BLaER1 treated with 17β-estradiol and CSF1 and Interleukin-3, amounts not matched to agents 10 nM and 100 nM (cell line): Measurements from ENCODE around the gene DNTT.

Experiments used
- H3K27ac ChIP-seq, 11 experiments: shearing (Covaris generic); formaldehyde crosslinking; 2 replicates each; pipeline ENCODE4 v1.8.1; 2022
- H3K27me3 ChIP-seq, 11 experiments: shearing (Covaris generic); formaldehyde crosslinking; 2 replicates each; pipeline ENCODE4 v1.8.1; 2022
- H3K36me3 ChIP-seq, 11 experiments: shearing (Covaris generic); formaldehyde crosslinking; 2 replicates each; pipeline ENCODE4 v1.8.1; 2022
- H3K4me1 ChIP-seq, 10 experiments: shearing (Covaris generic); formaldehyde crosslinking; 2 replicates each; pipeline ENCODE4 v1.8.1; 2022
- H3K4me2 ChIP-seq, 11 experiments: shearing (Covaris generic); formaldehyde crosslinking; 2 replicates each; pipeline ENCODE4 v1.8.1; 2022
- H3K4me3 ChIP-seq, 10 experiments: shearing (Covaris generic); formaldehyde crosslinking; 2 replicates each; pipeline ENCODE4 v1.8.1; 2022
- H3K9ac ChIP-seq, 11 experiments: shearing (Covaris generic); formaldehyde crosslinking; 2 replicates each; pipeline ENCODE4 v1.8.1; 2022
- H3K9me3 ChIP-seq, 11 experiments: shearing (Covaris generic); formaldehyde crosslinking; replicated peaks in 1 of 11; 2 replicates each; pipeline ENCODE4 v1.8.1; 2022
- H4K20me1 ChIP-seq, 11 experiments: shearing (Covaris generic); formaldehyde crosslinking; 2 replicates each; pipeline ENCODE4 v1.8.1; 2022
- Cebpa-rat ChIP-seq, 11 experiments: shearing (Covaris generic); IDR thresholded peaks; 2 replicates each; pipeline ENCODE4 v1.8.1; 2022

The DNTT gene

DNA sequence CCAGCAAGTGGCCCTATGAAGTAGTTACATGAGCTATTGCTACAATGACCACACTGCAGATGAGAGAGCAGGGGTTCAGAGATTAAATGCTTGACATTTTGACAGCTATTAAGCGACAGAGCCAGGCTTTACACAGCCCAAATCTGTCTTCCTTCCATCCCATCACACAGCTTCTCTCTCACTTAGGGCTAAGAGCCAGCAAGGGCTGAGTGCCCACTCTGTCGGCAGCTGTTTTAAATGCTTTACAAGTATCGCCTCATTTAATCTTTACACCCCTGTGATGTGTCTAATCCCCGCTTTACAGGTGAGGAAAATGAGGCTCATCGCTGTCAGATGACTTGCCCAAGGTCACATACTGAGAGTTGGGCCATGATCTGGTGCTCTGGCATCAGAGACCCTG lies 69.8 kb downstream of the DNTT start:
- Histone ChIP-seq H3K4me1 (peaks cover 0 to 41% (median 26%) of the 10 kb centered on the region in 10 experiments; a peak in 16 of 20 replicates), H3K9ac (no peak overlapping the region), H3K4me3 (no peak overlapping the region), H3K4me2 (peak overlapping the region in 5 of 11 experiments; percentile 87 to 96 (median 90); a peak in 4 of 22 replicates), H4K20me1 (peaks cover 0 to 5% (median 0%) of the 10 kb centered on the region in 11 experiments; a peak in 2 of 22 replicates), H3K36me3 (no peaks in the 10 kb centered on the region), H3K27ac (no peak overlapping the region), H3K9me3 (no peaks in the 10 kb centered on the region), H3K27me3 (no peaks in the 10 kb centered on the region; a peak in 1 of 22 replicates)
- no peak for TF ChIP-seq Cebpa-rat (IDR thresholded peaks at IDR 0.05)

DNA sequence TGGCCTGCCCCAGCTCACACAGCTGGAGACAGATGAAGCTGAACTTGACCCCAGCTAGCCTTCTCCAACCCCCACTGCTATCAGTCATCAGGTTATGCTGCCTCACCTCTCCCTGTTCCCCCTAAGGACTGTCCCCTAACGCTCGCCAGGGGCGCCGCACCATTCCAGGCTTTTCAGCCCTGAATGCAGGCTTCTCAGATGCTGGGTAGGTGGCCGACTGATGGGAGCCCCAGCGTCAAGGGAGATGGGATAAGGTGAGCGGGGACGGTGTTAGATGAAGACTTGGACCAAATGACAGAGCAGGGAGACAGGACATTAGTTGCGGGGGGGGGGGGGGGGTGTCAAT lies 70.4 kb downstream of the DNTT start:
- H3K9ac ChIP-seq, result peak overlapping the region in 9 of 11 experiments; percentile 16 to 66 (median 59); a peak in 10 of 22 replicates
- H3K36me3 ChIP-seq, result no peaks in the 10 kb centered on the region
- TF ChIP-seq Cebpa-rat (IDR thresholded peaks at IDR 0.05), result no peak
- no peaks in the 10 kb centered on the region; a peak in 1 of 22 replicates for H3K27me3 ChIP-seq
- H3K4me1 ChIP-seq, result peaks cover 0 to 41% (median 26%) of the 10 kb centered on the region in 10 experiments; a peak in 16 of 20 replicates
- H4K20me1 ChIP-seq, result peaks cover 0 to 5% (median 0%) of the 10 kb centered on the region in 11 experiments; a peak in 2 of 22 replicates
- peak overlapping the region; percentile 48 to 73 (median 59); a peak in 18 of 20 replicates for H3K4me3 ChIP-seq
- no peaks in the 10 kb centered on the region for H3K9me3 ChIP-seq
- peak overlapping the region; percentile 83 to 99 (median 93) for H3K4me2 ChIP-seq
- H3K27ac ChIP-seq, result no peak overlapping the region

DNA sequence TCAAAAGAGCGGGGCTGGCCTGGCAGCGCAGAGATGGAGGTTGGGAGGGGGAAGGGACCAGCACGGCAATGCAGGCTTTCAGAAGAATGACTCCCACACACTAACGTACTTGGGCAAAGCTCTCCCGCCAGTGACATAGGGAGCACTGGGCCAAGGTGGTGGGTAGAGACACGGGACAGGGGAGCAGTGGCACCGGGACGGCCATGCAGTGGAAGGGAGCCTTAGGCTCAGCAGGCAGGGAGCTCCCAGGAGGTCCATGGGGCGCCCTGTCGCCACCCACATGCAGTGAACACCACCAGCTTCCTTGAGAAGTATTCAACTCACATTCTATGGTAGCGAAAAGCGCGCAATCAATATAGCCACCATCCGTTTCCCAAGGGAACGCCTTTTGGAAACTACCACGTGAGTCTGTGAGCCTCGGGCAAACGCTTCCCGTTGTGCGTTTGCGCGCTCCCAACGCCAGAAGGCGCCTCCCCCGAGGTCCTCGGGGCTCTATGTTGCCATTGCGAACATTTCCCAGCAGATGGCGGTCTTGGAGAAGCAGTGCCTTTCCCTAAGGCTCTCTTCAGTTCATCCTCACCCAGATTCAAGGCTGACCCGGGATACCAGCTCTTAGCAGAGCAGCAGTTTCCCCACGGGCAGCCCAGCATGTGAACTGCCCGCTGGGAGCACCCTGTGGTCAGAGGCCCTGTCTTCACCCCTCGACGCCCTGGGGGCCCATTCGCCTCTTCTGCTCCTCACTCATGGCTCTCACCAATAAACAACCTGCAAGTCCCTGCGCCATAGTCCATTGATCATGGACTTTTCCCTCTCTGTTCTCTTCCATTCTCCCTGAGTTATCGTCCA lies 71.0 kb downstream of the DNTT start:
- Histone ChIP-seq H3K4me1 (peaks cover 0 to 41% (median 26%) of the 10 kb centered on the region in 10 experiments; a peak in 16 of 20 replicates), H3K4me2 (peak overlapping the region; percentile 83 to 99 (median 93)), H3K27me3 (no peaks in the 10 kb centered on the region; a peak in 1 of 22 replicates), H3K36me3 (no peaks in the 10 kb centered on the region), H4K20me1 (peaks cover 0 to 5% (median 0%) of the 10 kb centered on the region in 11 experiments; a peak in 2 of 22 replicates), H3K4me3 (peak overlapping the region; percentile 48 to 73 (median 59)), H3K9ac (peak overlapping the region; percentile 16 to 66 (median 56); a peak in 18 of 22 replicates), H3K27ac (peak overlapping the region in 3 of 11 experiments; percentile 38 to 58 (median 52); a peak in 6 of 22 replicates), H3K9me3 (no peaks in the 10 kb centered on the region)
- no peak for TF ChIP-seq Cebpa-rat (IDR thresholded peaks at IDR 0.05)

DNA sequence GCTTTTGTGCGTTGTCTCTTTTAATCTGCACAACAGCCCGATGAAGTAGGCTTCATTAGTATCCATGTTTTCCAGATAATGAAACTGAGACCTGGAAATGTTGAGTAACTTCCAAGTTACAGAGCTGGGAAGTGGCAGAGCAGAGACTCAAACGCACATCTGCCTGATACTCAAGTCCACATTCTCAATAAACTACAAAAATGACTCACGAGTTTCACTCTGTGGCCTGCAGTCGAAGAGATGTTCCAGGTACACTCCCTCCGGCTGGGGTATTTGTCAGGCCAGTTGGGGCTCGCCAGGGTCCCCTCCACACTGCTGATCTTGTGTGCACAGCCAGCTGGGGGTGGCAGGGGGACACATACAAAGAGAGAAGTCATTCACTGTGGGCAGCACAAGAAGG lies 72.2 kb downstream of the DNTT start:
- no peaks in the 10 kb centered on the region for H3K36me3 ChIP-seq
- H3K9me3 ChIP-seq, result no peaks in the 10 kb centered on the region
- H3K4me1 ChIP-seq, result peaks cover 8 to 40% (median 30%) of the 10 kb centered on the region in 10 experiments
- no peak overlapping the region for H3K4me3 ChIP-seq
- H3K4me2 ChIP-seq, result peak overlapping the region in 1 of 11 experiments; percentile 93; a peak in 1 of 22 replicates
- no peaks in the 10 kb centered on the region; a peak in 1 of 22 replicates for H3K27me3 ChIP-seq
- H3K27ac ChIP-seq, result no peak overlapping the region
- no peak for TF ChIP-seq Cebpa-rat (IDR thresholded peaks at IDR 0.05)
- peaks cover 0 to 5% (median 0%) of the 10 kb centered on the region in 11 experiments; a peak in 2 of 22 replicates for H4K20me1 ChIP-seq
- no peak overlapping the region; a peak in 1 of 22 replicates for H3K9ac ChIP-seq

GRCh38 chr10:96377816-96378294 lies 73.6 kb downstream of the DNTT start:
- Histone ChIP-seq H3K4me1 (peaks cover 8 to 29% (median 21%) of the 10 kb centered on the region in 10 experiments; a peak in 19 of 20 replicates), H3K27ac (no peak overlapping the region), H3K27me3 (no peaks in the 10 kb centered on the region; a peak in 1 of 22 replicates), H3K4me2 (no peak overlapping the region), H3K36me3 (no peaks in the 10 kb centered on the region), H4K20me1 (peaks cover 0 to 5% (median 0%) of the 10 kb centered on the region in 11 experiments; a peak in 2 of 22 replicates), H3K9ac (no peak overlapping the region), H3K9me3 (peaks cover 0 to 1% (median 0%) of the 10 kb centered on the region in 11 experiments; a peak in 1 of 22 replicates), H3K4me3 (no peak overlapping the region)
- no peak for TF ChIP-seq Cebpa-rat (IDR thresholded peaks at IDR 0.05)

GRCh38 chr10:96378741-96379140 lies 74.5 kb downstream of the DNTT start:
- TF ChIP-seq Cebpa-rat (IDR thresholded peaks at IDR 0.05), result no peak
- no peak overlapping the region for H3K4me3 ChIP-seq
- peaks cover 0 to 9% (median 0%) of the 10 kb centered on the region in 11 experiments; a peak in 2 of 22 replicates for H3K9me3 ChIP-seq
- H3K27ac ChIP-seq, result no peak overlapping the region
- no peak overlapping the region for H3K4me2 ChIP-seq
- no peak overlapping the region for H3K9ac ChIP-seq
- no peaks in the 10 kb centered on the region for H3K36me3 ChIP-seq
- peaks cover 0 to 5% (median 0%) of the 10 kb centered on the region in 11 experiments; a peak in 2 of 22 replicates for H4K20me1 ChIP-seq
- H3K27me3 ChIP-seq, result no peaks in the 10 kb centered on the region; a peak in 1 of 22 replicates
- peaks cover 8 to 29% (median 21%) of the 10 kb centered on the region in 10 experiments; a peak in 19 of 20 replicates for H3K4me1 ChIP-seq

GRCh38 chr10:96379758-96380157 lies 75.5 kb downstream of the DNTT start:
- Histone ChIP-seq H3K27ac (no peak overlapping the region), H3K36me3 (no peaks in the 10 kb centered on the region), H3K4me3 (no peak overlapping the region), H3K27me3 (no peaks in the 10 kb centered on the region), H3K9me3 (peaks cover 0 to 9% (median 0%) of the 10 kb centered on the region in 11 experiments; a peak in 2 of 22 replicates), H4K20me1 (peaks cover 0 to 5% (median 0%) of the 10 kb centered on the region in 11 experiments; a peak in 1 of 22 replicates), H3K4me1 (peaks cover 8 to 23% (median 17%) of the 10 kb centered on the region in 10 experiments; a peak in 19 of 20 replicates), H3K4me2 (no peak overlapping the region), H3K9ac (no peak overlapping the region)
- no peak for TF ChIP-seq Cebpa-rat (IDR thresholded peaks at IDR 0.05)

DNA sequence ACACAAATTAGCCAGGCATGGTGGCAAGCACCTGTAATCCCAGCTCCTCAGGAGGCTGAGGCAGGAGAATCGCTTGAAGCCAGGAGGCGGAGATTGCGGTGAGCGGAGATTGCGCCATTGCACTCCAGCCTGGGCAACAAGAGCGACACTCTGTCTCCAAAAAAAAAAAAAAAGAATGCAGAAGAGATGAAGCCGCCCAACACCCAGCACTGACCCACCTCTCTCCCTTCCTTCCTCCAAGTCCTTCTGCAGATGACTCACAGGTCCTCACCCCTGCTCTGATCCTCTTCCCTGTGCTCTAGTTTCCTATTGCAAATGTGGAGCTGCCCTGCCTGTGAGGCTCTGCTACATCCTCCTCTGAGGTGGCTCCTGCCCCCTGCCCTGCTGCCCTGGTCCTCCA lies 76.6 kb downstream of the DNTT start:
- H3K9ac ChIP-seq, result no peak overlapping the region
- peaks cover 0 to 5% (median 0%) of the 10 kb centered on the region in 11 experiments; a peak in 1 of 22 replicates for H4K20me1 ChIP-seq
- H3K4me3 ChIP-seq, result no peak overlapping the region
- H3K9me3 ChIP-seq, result peaks cover 0 to 9% (median 0%) of the 10 kb centered on the region in 11 experiments; a peak in 2 of 22 replicates
- H3K4me1 ChIP-seq, result peaks cover 5 to 14% (median 8%) of the 10 kb centered on the region in 10 experiments; a peak in 19 of 20 replicates
- H3K36me3 ChIP-seq, result no peaks in the 10 kb centered on the region
- H3K27ac ChIP-seq, result no peak overlapping the region
- no peaks in the 10 kb centered on the region for H3K27me3 ChIP-seq
- peak overlapping the region in 5 of 11 experiments; percentile 15 to 67 (median 28); a peak in 8 of 22 replicates for H3K4me2 ChIP-seq
- no peak for TF ChIP-seq Cebpa-rat (IDR thresholded peaks at IDR 0.05)

DNA sequence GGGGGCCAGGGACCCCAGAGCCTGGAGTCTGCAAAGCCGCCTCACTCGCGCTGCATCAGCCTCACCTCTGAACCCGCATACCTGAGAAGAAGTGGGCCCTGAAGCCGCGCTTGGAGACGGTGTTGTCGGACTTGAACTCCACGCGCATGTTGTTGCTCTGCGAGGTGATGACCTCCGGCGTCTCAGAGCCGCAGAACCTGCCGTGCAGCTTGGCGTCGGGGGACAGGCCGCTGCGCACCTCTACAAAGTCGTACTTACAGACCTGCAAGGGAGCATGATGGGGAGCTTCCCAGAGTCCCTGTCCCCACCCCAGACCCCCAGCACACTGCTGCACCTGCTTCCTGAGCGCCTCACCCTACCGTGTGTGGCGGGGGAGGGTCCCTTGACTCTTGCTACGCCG lies 80.3 kb downstream of the DNTT start:
- no peaks in the 10 kb centered on the region for H4K20me1 ChIP-seq
- H3K9me3 ChIP-seq, result peaks cover 0 to 9% (median 0%) of the 10 kb centered on the region in 11 experiments; a peak in 2 of 22 replicates
- H3K4me2 ChIP-seq, result no peak overlapping the region
- no peak overlapping the region for H3K9ac ChIP-seq
- H3K36me3 ChIP-seq, result no peaks in the 10 kb centered on the region
- peaks cover 0 to 12% (median 4%) of the 10 kb centered on the region in 10 experiments; a peak in 9 of 20 replicates for H3K4me1 ChIP-seq
- TF ChIP-seq Cebpa-rat (IDR thresholded peaks at IDR 0.05), result no peak
- H3K27me3 ChIP-seq, result no peaks in the 10 kb centered on the region
- H3K27ac ChIP-seq, result no peak overlapping the region
- no peak overlapping the region for H3K4me3 ChIP-seq
